NT2/D1 (cell line): ENCODE data around the gene CLCN4.

Experiments
- DNase-seq: peaks from one replicate; pipeline ENCODE4 v3.0.0-alpha.2; 2011; ENCODE audit warnings: low read depth, low spot score
- H3K27me3 ChIP-seq: 2 replicates; pipeline ENCODE4 v1.6.0; 2011; ENCODE audit warnings: mild to moderate bottlenecking; ENCODE audit not compliant: insufficient read length, insufficient read depth
- H3K36me3 ChIP-seq: 2 replicates; pipeline ENCODE4 v1.6.1; 2011; ENCODE audit warnings: mild to moderate bottlenecking, low read length, mixed read lengths; ENCODE audit not compliant: insufficient read depth, insufficient read length
- H3K4me1 ChIP-seq: 2 replicates; pipeline ENCODE4 v1.5.1; 2011; ENCODE audit not compliant: insufficient read depth, insufficient read length
- H3K4me3 ChIP-seq: 2 replicates; pipeline ENCODE4 v1.5.1; 2011; ENCODE audit warnings: low read depth; ENCODE audit not compliant: insufficient read length
- H3K9ac ChIP-seq: 2 replicates; pipeline ENCODE4 v1.6.0; 2011; ENCODE audit warnings: low read depth; ENCODE audit not compliant: insufficient read length
- H3K9me3 ChIP-seq: 2 replicates; pipeline ENCODE4 v1.5.1; 2011; ENCODE audit warnings: mild to moderate bottlenecking, low read length; ENCODE audit not compliant: insufficient read depth
- SUZ12 ChIP-seq: IDR thresholded peaks from 2 replicates; pipeline ENCODE4 v1.6.1; 2011; ENCODE audit not compliant: insufficient read length, insufficient read depth; ENCODE audit errors: extremely low read depth
- YY1 ChIP-seq: IDR thresholded peaks from 2 replicates; pipeline ENCODE4 v1.6.1; 2011; ENCODE audit not compliant: insufficient read length, insufficient read depth
- ZNF274 ChIP-seq: IDR thresholded peaks from 2 replicates; pipeline ENCODE4 v1.6.1; 2011; ENCODE audit warnings: mild to moderate bottlenecking, low read depth, low read length

Gene CLCN4

GRCh38 chrX:10184411-10184810, 27.6 kb downstream of the CLCN4 start:
- no peak for TF ChIP-seq YY1
- TF ChIP-seq SUZ12, result no peak
- TF ChIP-seq ZNF274, result no peak
- DNase-seq, result no peak
- no peaks in the 10 kb centered on the region for H3K9me3 ChIP-seq
- H3K36me3 ChIP-seq, result no peaks in the 10 kb centered on the region
- no peak overlapping the region for H3K4me3 ChIP-seq
- H3K27me3 ChIP-seq, result no peaks in the 10 kb centered on the region
- no peak overlapping the region for H3K9ac ChIP-seq
- H3K4me1 ChIP-seq, result peaks cover 3% of the 10 kb centered on the region

- no peaks in the 10 kb centered on the region for H3K9me3 ChIP-seq
Measured at GRCh38 chrX:10186355-10186754, 29.6 kb downstream of the CLCN4 start.

DNA sequence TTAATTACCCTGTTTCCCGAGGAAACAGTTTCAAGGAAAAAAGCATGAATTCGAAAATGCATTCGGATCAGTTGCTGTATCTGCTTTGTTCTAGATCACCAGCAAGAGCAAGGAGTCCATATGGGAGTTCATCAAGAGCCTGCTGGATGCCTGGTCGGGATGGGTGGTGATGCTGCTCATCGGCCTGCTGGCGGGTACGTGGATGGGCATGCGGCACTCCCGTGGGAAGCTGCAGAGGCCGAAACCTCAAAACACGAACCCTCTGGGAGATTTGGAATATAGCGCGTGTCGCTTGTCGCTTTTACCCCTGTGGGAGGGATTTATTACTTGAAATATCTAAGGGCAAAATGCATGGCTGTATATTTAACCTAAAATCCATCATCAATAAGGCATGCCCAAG, 30.6 kb downstream of the CLCN4 start:
- no peak overlapping the region for H3K9ac ChIP-seq
- no peak for TF ChIP-seq ZNF274
- no peak for TF ChIP-seq YY1
- no peak for TF ChIP-seq SUZ12

More at GRCh38 chrX:10186355-10186754, 29.6 kb downstream of the CLCN4 start:
- H3K36me3 ChIP-seq, result no peaks in the 10 kb centered on the region
- H3K4me1 ChIP-seq, result peaks cover 3% of the 10 kb centered on the region
- TF ChIP-seq YY1, result no peak
- no peak for TF ChIP-seq ZNF274
- TF ChIP-seq SUZ12, result no peak
- no peak overlapping the region for H3K4me3 ChIP-seq
- no peak for DNase-seq
- H3K27me3 ChIP-seq, result no peaks in the 10 kb centered on the region
- no peak overlapping the region for H3K9ac ChIP-seq

GRCh38 chrX:10189317-10190268, 32.8 kb downstream of the CLCN4 start:
- Histone ChIP-seq H3K9ac (peak overlapping the region; percentile 34), H3K27me3 (no peaks in the 10 kb centered on the region), H3K36me3 (no peaks in the 10 kb centered on the region), H3K4me3 (no peak overlapping the region), H3K9me3 (no peaks in the 10 kb centered on the region), H3K4me1 (peaks cover 3% of the 10 kb centered on the region)
- no peak for TF ChIP-seq YY1
- no peak for TF ChIP-seq SUZ12
- no peak for TF ChIP-seq ZNF274
- peak; percentile 56 for DNase-seq

More for the DNA sequence above, 30.6 kb downstream of the CLCN4 start:
- Histone ChIP-seq H3K4me3 (no peak overlapping the region), H3K9me3 (no peaks in the 10 kb centered on the region), H3K4me1 (peaks cover 3% of the 10 kb centered on the region), H3K27me3 (no peaks in the 10 kb centered on the region), H3K36me3 (no peaks in the 10 kb centered on the region)
- DNase-seq, result no peak

- DNase-seq, result peak; percentile 40
- Histone ChIP-seq H3K9me3 (no peaks in the 10 kb centered on the region), H3K4me1 (peaks cover 3% of the 10 kb centered on the region), H3K27me3 (no peaks in the 10 kb centered on the region), H3K36me3 (no peaks in the 10 kb centered on the region), H3K4me3 (no peak overlapping the region), H3K9ac (no peak overlapping the region)
- TF ChIP-seq SUZ12 (no peak), YY1 (no peak), ZNF274 (no peak)
Measured at GRCh38 chrX:10190367-10190766, 33.6 kb downstream of the CLCN4 start.

GRCh38 chrX:10193587-10193986, 36.8 kb downstream of the CLCN4 start:
- Histone ChIP-seq H3K4me1 (peaks cover 3% of the 10 kb centered on the region), H3K4me3 (no peak overlapping the region), H3K9me3 (no peaks in the 10 kb centered on the region), H3K27me3 (no peaks in the 10 kb centered on the region), H3K9ac (no peak overlapping the region), H3K36me3 (no peaks in the 10 kb centered on the region)
- no peak for DNase-seq
- TF ChIP-seq ZNF274, result no peak

- no peak overlapping the region for H3K4me3 ChIP-seq
- H3K4me1 ChIP-seq, result no peaks in the 10 kb centered on the region
- H3K36me3 ChIP-seq, result no peaks in the 10 kb centered on the region
- DNase-seq, result no peak
- TF ChIP-seq YY1 (no peak), SUZ12 (no peak), ZNF274 (no peak)
- no peaks in the 10 kb centered on the region for H3K9me3 ChIP-seq
- no peaks in the 10 kb centered on the region for H3K27me3 ChIP-seq
- no peak overlapping the region for H3K9ac ChIP-seq
Measured at GRCh38 chrX:10195425-10195824, 38.6 kb downstream of the CLCN4 start.

DNA sequence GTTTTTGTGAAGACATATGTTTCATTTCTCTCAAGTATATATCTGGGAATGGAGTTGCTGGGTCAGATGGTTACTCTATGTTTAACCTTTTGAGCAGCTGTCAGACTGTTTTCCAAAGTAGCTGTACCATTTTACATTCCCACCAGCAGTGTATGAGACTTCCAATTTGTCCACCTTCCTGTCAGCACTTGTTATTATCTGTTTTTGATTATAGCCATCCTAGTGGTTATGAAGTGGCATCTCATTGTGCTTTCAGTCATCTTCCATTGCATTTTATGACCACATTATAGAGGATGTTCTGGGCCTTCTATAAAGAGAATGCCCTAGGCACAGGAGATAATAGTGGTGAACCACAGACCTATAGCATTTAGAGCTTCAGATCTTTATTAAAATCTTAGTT, 39.2 kb downstream of the CLCN4 start:
- H3K9ac ChIP-seq, result no peak overlapping the region
- no peaks in the 10 kb centered on the region for H3K36me3 ChIP-seq
- no peak for TF ChIP-seq ZNF274
- no peak for TF ChIP-seq YY1
- no peak for TF ChIP-seq SUZ12
- H3K27me3 ChIP-seq, result no peaks in the 10 kb centered on the region
- no peaks in the 10 kb centered on the region for H3K4me1 ChIP-seq
- no peak for DNase-seq
- no peaks in the 10 kb centered on the region for H3K9me3 ChIP-seq
- H3K4me3 ChIP-seq, result no peak overlapping the region
